GM13977 (cell line): ENCODE data around the gene OR4F15.
"Not testable (repeated sequence)": the region's sequence is repeated elsewhere in the genome, so short reads cannot be mapped to it uniquely, and the experiment has no call there.

Experiments used
- DNase-seq: peaks from one replicate; pipeline ENCODE4 v3.0.0; 2012; ENCODE audit warnings: low spot score
- CTCF ChIP-seq: IDR thresholded peaks from 2 replicates; pipeline ENCODE4 v1.5.1; 2012; ENCODE audit warnings: mild to moderate bottlenecking, control low read depth; ENCODE audit not compliant: insufficient read depth; ENCODE audit errors: extremely low read depth, missing control alignments
- in situ Hi-C: fragments of 300-500 bp; cut with MboI; formaldehyde crosslinking; loops from one replicate; pipeline ENCODE4 v1.12.0; 2022; ENCODE audit warnings: low sequenced_read_pairs, low pct_unique_long_range_greater_than_20kb, mixed read lengths, inconsistent platforms; ENCODE audit not compliant: unreplicated experiment

The OR4F15 gene

DNA sequence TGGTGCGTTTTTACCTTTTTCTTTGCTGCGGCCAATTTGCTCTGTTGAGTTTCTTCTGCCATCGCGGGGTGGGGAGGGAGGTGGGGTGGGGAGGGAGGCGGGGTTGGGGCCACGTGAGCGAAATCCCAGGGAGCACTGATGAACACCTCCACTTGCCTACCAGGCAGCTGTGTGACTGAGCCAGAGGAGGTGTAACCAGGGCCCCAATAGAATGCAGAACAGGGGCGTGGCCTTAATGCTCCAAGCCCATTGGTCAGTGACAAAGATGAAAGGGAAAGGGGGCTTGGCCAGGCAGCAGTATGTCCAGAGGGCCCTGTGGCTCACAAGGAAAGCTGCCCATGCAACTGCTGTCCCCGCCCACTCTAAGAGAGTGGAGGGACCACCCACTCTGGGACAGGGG lies 30.1 kb upstream of the OR4F15 start:
- no peak for DNase-seq
- TF ChIP-seq CTCF, result no peak
- in situ Hi-C loops, result no loop called here

DNA sequence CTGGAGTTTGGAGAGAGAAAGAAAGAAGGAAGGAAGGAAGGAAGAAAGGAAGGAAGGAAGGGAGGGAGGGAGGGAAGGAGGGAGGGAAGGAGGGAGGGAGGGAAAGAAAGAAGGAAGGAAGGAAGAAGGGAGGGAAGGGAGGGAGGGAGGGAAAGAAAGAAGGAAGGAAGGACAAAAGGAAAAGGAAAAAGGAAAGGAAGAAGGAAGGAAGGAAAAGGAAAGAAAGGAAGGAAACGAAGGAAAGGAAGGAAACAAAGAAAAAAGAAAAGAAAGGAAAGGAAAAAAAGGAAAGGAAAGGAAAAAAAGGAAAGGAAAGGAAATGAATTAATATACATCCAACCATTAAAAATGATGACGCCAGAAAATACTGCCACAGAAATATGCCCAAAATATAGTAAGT lies 27.4 kb upstream of the OR4F15 start:
- in situ Hi-C loops, result no loop called here
- no peak for TF ChIP-seq CTCF
- DNase-seq, result no peak

- in situ Hi-C loops, DNase-seq: not testable (repeated sequence)
Observed at GRCh38 chr15:101786422-101786821, 25.6 kb upstream of the OR4F15 start.

DNA sequence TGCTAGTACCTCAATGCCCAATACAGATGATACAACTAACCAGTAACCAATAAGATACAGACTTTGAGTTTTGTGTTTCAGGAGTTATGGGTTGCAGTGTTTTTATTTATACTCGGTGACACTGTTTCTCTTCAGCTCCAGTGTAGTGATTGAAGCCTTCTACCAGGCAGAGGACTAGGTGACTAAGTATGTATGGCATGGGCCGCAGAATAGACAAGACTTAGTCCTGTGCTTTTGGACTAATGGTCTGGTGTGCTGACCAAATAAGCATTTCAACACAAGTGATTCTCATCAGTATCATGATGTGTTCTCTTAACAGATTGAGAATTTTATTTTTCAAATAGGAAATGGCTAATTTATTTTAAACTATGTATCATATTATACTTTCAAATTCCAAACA lies 24.0 kb upstream of the OR4F15 start:
- DNase-seq, in situ Hi-C loops: not testable (repeated sequence)

DNA sequence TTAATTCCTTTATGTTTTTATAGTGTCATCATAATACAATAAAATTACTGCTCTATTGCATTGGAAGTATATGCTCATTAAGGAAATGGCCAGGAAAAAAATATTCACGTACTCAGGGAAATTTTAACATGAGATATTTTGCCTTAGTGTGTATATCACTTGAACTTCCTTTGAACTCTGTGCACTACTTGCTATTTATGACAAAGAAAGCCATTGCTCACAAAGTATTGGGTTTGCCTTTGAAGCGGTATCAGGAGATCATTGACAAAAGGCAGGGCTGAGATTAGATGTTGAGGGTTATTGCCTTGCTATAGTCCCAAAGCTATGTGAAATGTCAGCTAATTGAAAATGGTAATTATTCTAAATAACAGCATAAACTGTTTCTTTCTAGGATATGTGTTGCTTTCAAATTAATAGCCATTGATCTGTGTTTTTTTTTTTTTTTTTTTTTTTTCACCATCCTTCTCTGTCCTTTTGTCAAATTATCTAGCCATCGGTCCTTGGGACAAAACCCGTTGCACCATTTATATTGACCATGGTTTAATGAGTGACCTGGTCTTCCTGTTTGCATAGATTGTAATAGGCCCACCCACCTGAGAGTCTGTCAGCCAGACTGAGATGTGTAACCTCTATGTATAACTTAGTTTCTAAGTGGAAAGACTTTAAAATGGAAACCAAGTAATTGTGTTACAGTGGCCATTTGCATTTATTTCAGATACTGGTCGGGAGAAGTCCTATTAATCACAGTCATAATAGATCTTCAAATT lies 23.3 kb upstream of the OR4F15 start:
- in situ Hi-C loops, DNase-seq: not testable (repeated sequence)

- in situ Hi-C loops, DNase-seq: not testable (repeated sequence)
Observed at GRCh38 chr15:101790748-101791147, 21.3 kb upstream of the OR4F15 start.

DNA sequence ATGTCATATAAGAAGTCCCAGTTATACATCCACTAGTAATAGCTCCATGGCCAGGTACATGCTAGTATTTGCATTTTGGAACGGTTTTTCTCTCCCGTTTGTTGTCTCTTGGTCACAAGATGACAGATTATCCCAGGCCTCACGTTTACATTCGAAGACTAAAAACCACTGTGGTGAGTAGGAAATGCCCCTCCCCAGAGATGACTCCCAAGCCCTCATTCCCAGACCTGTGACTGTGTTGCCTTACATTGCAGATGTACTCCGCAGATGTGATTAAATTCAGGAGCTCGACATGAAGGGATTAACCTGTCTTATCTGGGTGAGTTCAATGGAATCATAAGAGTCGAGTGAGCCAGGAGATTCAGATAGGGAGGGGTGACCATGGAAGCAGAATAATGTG lies 18.0 kb upstream of the OR4F15 start:
- in situ Hi-C loops, DNase-seq: not testable (repeated sequence)

DNA sequence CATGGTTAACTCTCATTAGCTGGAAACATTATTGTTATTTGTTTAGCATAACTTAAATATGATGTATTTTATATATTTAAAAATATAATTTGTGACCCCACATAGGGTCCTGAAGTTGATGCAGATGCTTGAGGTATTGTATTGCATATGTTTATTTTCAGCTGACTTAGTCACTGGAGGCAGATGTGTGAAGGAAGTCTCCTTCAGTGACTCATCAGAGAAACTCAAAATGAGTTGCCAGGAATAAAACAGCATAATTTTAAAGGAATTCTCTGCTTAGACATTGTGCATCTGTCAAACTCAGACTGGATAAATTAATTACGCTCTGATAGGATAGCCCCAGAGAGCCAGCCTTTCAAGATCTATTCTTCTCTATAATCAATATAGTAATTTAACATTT lies 16.5 kb upstream of the OR4F15 start:
- no peak for TF ChIP-seq CTCF
- in situ Hi-C loops, result no loop called here
- DNase-seq, result no peak

- in situ Hi-C loops, result no loop called here
- no peak for TF ChIP-seq CTCF
- no peak for DNase-seq
Observed at GRCh38 chr15:101799665-101800064, 12.3 kb upstream of the OR4F15 start.

GRCh38 chr15:101801048-101801447 lies 11.0 kb upstream of the OR4F15 start:
- in situ Hi-C loops, result no loop called here
- no peak for DNase-seq
- no peak for TF ChIP-seq CTCF
